DOHH2 (cell line): ENCODE measurements around the gene ARID3A.
A peak's percentile ranks its signal among the peaks of the same experiment; 100 is the strongest.

Experiments
- H3F3A ChIP-seq: fragments of 200-600 bp; sonication (generic), shearing (Covaris generic); 2 replicates; pipeline ENCODE4 v1.6.0; 2016; ENCODE audit warnings: antibody characterized with exemption, mild to moderate bottlenecking; ENCODE audit not compliant: control insufficient read depth, insufficient read depth
- H3K27ac ChIP-seq: fragments of 200-600 bp; sonication (generic); 2 replicates; pipeline ENCODE4 v1.5.1; 2014; ENCODE audit warnings: low read depth, mild to moderate bottlenecking, low read length, moderate library complexity
- H3K27me3 ChIP-seq: fragments of 200-600 bp; sonication (generic); 2 replicates; pipeline ENCODE4 v1.6.1; 2014; ENCODE audit warnings: mild to moderate bottlenecking, low read length, mixed read lengths; ENCODE audit not compliant: control insufficient read depth
- H3K36me3 ChIP-seq: fragments of 200-600 bp; sonication (generic); 2 replicates; pipeline ENCODE4 v1.6.1; 2014; ENCODE audit warnings: mild to moderate bottlenecking, low read length, moderate library complexity, mixed read lengths; ENCODE audit not compliant: control insufficient read depth
- H3K4me1 ChIP-seq: fragments of 200-600 bp; sonication (generic); 2 replicates; pipeline ENCODE4 v1.6.1; 2014; ENCODE audit warnings: mild to moderate bottlenecking, low read length, mixed read lengths; ENCODE audit not compliant: control insufficient read depth
- H3K4me2 ChIP-seq: fragments of 200-600 bp; sonication (generic); 2 replicates; pipeline ENCODE4 v1.6.0; 2014; ENCODE audit warnings: mild to moderate bottlenecking, low read length, moderate library complexity
- H3K4me3 ChIP-seq: fragments of 200-600 bp; sonication (generic); 2 replicates; pipeline ENCODE4 v1.5.1; 2014; ENCODE audit warnings: mild to moderate bottlenecking, low read length, mixed read lengths
- H3K79me2 ChIP-seq: fragments of 200-600 bp; sonication (generic); 2 replicates; pipeline ENCODE4 v1.6.1; 2014; ENCODE audit warnings: mild to moderate bottlenecking, low read length, mixed read lengths; ENCODE audit not compliant: control insufficient read depth
- H3K9me2 ChIP-seq: fragments of 200-600 bp; sonication (generic); replicated peaks from 2 replicates; pipeline ENCODE4 v1.6.1; 2014; ENCODE audit warnings: mild to moderate bottlenecking, low read length, mixed read lengths; ENCODE audit not compliant: control insufficient read depth
- H3K9me3 ChIP-seq: fragments of 200-600 bp; sonication (generic); 2 replicates; pipeline ENCODE4 v1.6.1; 2014; ENCODE audit warnings: antibody characterized with exemption, low read length, mixed read lengths; ENCODE audit not compliant: control insufficient read depth, insufficient read depth
- H4K20me1 ChIP-seq: fragments of 200-600 bp; sonication (generic); 2 replicates; pipeline ENCODE4 v1.6.0; 2014; ENCODE audit warnings: low read depth, mild to moderate bottlenecking, antibody characterized with exemption, low read length, moderate library complexity; ENCODE audit not compliant: control insufficient read depth, insufficient read depth
- CTCF ChIP-seq: fragments of 200-600 bp; sonication (generic); IDR thresholded peaks from one replicate; pipeline ENCODE4 v1.5.1; 2014; ENCODE audit warnings: antibody characterized with exemption, mild to moderate bottlenecking, low read depth, low read length; ENCODE audit not compliant: poor library complexity, severe bottlenecking
- EZH2phosphoT487 ChIP-seq: fragments of 200-600 bp; sonication (generic); IDR thresholded peaks from 2 replicates; pipeline ENCODE4 v1.6.1; 2017; ENCODE audit warnings: borderline replicate concordance, mild to moderate bottlenecking, antibody characterized with exemption, low read length, moderate library complexity, mixed read lengths

Gene ARID3A

GRCh38 chr19:952049-952679, 26.3 kb downstream of the ARID3A start:
- no peaks in the 10 kb centered on the region for H3K9me2 ChIP-seq
- H3K4me2 ChIP-seq = no peak overlapping the region; the same call in 1 of the 2 replicates
- H4K20me1 ChIP-seq = no peaks in the 10 kb centered on the region; the same call in none of the 2 replicates
- no peak overlapping the region for H3K4me3 ChIP-seq
- H3F3A ChIP-seq = no peaks in the 10 kb centered on the region
- H3K9me3 ChIP-seq = no peaks in the 10 kb centered on the region
- peaks cover 69% of the 10 kb centered on the region for H3K27me3 ChIP-seq
- peaks cover 52% of the 10 kb centered on the region for H3K4me1 ChIP-seq
- no peaks in the 10 kb centered on the region for H3K36me3 ChIP-seq
- no peaks in the 10 kb centered on the region for H3K79me2 ChIP-seq
- H3K27ac ChIP-seq = no peak overlapping the region
- TF ChIP-seq CTCF (no peak), EZH2phosphoT487 (no peak)

DNA sequence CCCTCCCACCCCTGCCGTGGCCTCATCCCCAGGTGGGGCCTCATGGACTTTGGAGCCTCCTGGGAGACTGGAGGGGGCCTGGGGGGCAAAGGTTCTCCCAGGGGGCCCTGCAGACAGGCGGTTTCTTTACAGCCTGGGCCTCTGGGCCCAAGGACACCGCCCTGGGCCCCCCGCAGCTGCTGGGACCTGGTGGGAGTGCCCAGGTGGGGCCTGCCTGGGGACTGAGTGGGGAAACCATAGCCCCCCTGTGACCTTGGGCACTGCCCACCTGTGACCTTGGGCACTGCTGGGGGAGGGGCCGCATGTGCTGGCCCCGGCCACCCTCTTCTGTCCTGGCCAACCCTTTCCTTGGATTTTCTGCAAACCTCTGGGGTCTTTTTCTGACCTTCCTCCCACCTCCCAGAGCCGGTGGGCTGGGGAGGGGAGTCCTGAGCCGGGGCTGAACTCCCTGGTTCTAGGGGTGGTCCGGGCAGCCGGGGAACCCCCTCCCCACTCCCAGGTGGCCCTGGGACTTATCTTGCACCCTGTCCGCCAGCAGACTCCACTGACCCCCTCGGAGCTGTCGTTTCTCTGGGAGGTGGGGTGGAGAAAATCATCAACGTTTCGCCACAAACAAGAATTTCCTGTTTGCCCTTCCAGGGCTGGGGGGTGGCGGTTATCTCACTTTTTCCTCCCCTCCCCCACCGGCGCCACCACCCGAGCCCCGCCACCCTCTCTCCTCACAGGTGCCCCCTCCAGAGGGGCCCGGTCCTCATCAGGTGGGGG, 27.0 kb downstream of the ARID3A start:
- Histone ChIP-seq H3K4me1 (peaks cover 45% of the 10 kb centered on the region), H3K27me3 (peaks cover 65% of the 10 kb centered on the region), H3K4me3 (peak overlapping the region; percentile 20), H3K79me2 (no peaks in the 10 kb centered on the region), H3K9me3 (no peaks in the 10 kb centered on the region), H3K9me2 (no peaks in the 10 kb centered on the region), H4K20me1 (no peaks in the 10 kb centered on the region; the same call in none of the 2 replicates), H3K27ac (no peak overlapping the region), H3K36me3 (no peaks in the 10 kb centered on the region), H3F3A (no peaks in the 10 kb centered on the region), H3K4me2 (peak overlapping the region; percentile 59)
- TF ChIP-seq CTCF = no peak
- TF ChIP-seq EZH2phosphoT487 = no peak

DNA sequence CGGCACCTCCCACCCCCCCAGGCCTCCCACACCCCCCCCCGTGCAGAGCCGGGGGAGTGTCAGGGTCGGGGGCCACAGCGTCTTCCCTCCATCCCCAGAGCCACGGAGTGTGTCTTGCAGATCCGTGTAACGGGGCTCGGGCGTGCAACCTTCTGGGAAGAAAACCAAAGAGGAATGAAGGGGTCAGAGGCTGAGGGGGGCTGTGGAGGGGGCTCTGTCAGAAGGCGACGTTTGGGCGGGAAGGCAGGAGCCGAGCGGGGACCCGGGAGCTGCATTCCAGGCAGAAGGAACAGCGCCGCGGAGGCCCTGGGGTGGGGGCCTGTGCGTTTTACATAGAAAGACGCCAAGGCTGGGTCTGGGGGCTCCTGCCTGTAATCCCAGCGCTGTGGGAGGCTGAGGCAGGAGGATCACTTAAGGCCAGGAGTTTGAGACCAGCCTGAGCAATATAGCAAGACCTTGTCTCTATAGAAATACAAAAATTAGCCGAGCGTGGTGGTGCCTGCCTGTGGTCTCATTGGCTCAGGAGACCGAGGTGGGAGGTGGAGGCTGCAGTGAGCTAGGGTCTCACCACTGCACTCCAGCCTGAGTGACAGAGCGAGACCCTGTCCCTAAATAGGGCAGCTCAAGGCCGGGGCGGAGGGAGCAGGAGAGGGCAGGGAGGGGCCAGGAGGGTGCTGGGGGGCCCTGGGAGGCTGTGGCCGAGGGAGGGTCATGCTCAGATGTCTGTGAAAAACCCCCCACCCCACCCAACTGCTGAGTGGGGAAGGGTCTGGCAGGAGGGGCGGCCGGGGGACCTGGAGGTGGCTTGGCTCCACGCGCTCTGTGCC, 27.8 kb downstream of the ARID3A start:
- H3F3A ChIP-seq = no peaks in the 10 kb centered on the region
- peak overlapping the region; percentile 20 for H3K4me3 ChIP-seq
- peaks cover 37% of the 10 kb centered on the region for H3K4me1 ChIP-seq
- H3K79me2 ChIP-seq = no peaks in the 10 kb centered on the region
- H3K27me3 ChIP-seq = peaks cover 58% of the 10 kb centered on the region
- H3K27ac ChIP-seq = no peak overlapping the region
- no peaks in the 10 kb centered on the region for H3K9me2 ChIP-seq
- peak overlapping the region; percentile 59 for H3K4me2 ChIP-seq
- H4K20me1 ChIP-seq = no peaks in the 10 kb centered on the region; the same call in 1 of the 2 replicates
- no peaks in the 10 kb centered on the region for H3K36me3 ChIP-seq
- TF ChIP-seq CTCF = no peak
- no peak for TF ChIP-seq EZH2phosphoT487
- no peaks in the 10 kb centered on the region for H3K9me3 ChIP-seq
